ENCODE data around the gene TMC1. TPM values are rescaled to one million over a fixed set of nuclear protein-coding genes. Genes with fewer than 3 reads are reported as not detected.

Gene TMC1
- polyA plus RNA-seq, 1 donor: 1.3 TPM

DNA sequence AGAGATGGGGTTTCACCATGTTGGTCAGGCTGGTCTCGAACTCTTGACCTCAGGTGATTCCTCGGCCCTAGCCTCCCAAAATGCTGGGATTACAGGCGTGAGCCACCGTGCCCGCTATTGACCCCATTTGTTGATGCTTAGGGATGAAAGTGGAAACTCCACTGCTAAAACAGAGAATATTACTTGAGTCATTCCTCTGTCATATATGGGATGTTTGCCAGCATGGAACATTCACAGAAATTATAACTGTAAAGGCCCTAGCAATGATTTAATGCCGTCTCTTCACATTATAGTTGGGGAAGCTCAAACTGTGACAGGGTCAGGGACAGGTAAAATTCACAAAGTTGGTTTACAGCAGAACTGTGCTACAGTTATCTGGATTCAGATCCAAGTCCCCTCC lies 94.5 kb downstream of the TMC1 start:
- DNase-seq: no peak

DNA sequence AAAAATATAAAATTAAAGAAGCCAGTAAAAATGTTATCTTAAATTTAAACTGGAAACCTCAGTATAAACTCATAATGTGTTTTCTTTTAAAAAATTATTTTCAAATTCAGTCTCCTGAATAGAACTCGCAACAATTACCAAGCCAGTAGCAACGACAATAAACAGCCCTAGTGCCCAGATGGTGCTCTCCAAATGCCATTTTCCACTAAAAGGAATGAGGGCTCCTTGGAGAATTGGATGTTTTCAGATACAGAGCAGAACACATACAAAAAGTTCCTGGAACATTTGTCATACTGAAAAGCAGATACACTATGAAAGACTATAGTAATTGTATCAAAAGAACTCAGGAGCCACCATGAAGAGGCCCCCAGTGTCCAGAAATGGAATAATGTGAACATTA lies 97.4 kb downstream of the TMC1 start:
- DNase-seq: no peak

DNA sequence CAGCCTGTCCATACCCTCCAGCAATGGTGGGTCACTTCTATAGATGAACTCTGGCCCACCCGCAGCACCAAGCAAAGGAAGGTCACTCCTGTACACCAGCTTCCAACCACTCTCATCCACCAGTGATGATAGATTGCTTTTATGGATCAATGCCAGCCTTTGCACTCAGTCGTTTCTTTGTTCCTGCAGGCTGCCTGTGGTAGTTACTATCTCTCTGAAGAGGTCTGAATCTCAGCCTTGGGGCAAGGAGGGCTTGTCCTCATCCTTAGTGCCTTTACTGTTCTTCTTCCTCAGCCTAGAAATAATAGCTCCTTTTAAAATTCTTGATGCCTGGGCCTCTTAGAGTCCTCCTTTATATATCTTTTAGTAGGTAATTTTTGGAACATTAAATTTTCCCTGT lies 100.8 kb downstream of the TMC1 start:
- DNase-seq: no peak

DNA sequence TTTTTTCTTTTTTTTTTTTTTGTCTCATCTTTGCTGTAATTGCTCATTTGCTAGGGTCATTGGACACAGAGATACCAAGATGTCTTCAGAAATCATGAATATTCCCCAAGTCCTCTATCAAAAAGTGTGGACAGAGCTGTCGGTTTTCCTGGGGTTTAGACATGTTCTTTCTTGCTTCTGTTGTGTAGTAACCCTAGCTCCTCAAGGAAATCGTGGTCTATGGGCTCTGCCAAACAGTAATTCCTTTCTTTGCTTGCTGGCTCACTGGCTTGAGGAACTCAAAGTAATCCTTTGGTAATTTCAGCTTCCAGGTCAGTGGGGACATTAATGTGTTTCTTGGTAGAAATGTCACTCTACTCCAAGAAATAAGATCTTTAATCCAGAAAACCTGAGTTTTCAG lies 101.7 kb downstream of the TMC1 start:
- no peak for DNase-seq

DNA sequence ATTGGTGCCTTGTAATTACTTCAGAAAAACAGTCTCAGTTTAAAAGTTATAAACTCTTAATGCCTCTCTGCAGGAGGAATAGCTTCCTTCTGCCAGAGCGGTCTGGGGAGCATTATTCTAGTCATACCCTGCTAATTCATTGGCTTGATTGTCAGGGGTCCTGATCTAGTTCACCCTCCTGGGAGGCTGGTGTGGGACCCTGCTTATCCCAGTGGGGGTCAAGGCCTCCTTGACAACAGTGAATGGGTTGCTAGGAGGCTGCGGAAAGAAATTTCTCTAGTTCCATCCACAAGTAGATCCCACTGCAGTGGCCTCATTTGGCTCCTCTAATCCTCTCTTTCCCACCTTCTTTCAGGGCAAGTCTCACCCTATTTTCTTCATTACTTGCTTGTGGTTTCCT lies 105.7 kb downstream of the TMC1 start:
- DNase-seq: no peak

DNA sequence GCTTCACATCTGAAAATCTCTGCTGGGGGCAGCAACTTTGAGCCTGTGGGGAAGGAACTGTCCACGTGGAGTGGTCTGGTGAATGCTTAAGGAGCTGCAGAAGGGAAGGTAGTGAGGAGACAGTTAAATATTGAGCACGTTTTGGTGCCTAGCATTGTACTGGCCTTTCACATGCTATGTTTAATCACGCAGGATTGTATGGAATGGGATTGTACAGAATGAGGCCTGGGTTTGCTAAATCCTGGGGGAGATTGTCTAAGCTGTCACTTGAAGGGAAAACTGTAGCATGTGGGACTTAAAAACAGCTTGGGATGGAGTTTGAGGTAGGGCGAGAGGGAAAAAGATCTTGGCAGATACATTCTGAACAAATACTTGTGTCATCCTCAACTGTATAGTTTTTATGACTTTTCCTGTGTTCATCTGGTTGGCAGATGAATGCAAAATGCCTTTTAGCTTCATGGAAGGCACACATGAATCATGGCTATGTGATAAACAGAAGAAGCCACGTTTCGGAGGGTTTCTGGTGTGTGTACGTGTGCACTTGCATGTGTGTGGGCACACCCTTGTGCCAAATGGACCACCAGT lies 106.6 kb downstream of the TMC1 start:
- no peak for DNase-seq

DNA sequence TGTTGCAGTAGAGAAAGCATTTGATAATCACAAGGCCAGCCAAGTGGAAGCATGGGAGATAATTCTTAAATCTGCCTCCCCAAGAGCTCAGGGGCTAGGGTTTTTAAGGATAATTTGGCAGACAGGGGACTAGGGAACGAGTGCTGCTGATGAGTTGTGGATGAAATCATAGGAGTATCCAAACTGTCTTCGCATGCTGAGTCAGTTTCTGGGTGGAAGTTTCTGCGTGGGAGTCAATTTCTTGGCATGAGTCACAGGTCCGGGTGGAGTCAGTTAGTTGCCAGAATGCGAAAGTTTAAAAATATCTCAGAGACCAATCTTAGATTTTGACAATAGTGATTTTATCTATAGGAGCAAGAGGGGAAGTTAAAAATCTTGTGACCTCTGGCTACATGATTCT lies 112.6 kb downstream of the TMC1 start:
- DNase-seq: no peak

DNA sequence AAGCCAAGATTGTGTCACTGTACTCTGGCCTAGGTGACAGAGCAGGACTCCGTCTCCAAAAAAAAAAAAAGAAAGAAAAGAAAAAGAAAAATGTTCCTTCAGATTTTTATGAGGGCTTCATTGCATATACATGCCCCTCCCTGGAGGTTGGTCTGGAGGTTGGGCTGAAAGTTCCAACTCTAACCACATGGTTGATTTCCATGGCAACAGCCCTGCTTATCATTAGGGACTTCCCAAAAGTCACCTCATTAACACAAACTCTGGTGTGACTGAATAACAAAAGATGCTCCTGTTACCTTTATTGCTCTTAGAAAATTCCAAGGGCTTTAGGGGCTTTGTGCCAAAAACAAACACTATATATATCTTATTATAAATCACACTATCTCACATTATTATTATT lies 113.8 kb downstream of the TMC1 start:
- no peak for DNase-seq

DNA sequence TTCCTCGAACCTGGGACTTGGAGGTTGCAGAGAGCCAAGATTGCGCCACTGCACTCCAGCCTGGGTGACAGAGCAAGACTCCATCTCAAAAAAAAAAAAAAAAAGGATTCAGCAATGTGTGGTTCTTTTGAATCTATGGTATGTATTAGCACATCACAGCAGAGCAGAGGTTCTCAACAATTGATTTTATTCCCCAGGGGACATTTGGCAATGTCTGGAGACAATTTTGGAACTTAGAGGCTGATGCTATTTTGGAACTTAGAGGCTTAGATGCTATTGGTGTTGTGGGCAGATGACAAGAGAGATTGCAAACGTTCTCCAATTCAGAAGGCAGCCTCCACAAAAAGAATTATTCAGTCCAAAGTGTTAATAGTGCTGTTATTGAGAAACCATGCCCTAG lies 115.2 kb downstream of the TMC1 start:
- no peak for DNase-seq

DNA sequence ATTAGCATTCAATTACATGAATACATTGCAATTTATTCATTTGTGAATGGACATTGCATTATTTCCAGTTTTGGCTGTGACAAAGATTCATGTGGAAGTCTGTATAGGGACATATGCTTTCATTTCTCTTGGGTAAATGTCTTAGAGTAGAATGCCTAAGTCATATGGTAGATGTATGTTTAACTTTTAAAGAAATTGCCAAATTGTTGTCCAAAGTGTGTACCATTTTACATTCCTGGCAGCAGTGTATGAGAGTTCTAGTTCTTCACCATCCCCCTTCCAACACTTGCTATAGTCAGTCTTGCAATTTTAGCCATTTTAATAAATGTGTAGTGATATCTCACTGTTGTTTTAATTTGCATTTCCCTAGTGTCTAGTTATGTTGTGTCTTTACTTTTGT lies 122.2 kb downstream of the TMC1 start:
- no peak for DNase-seq

DNA sequence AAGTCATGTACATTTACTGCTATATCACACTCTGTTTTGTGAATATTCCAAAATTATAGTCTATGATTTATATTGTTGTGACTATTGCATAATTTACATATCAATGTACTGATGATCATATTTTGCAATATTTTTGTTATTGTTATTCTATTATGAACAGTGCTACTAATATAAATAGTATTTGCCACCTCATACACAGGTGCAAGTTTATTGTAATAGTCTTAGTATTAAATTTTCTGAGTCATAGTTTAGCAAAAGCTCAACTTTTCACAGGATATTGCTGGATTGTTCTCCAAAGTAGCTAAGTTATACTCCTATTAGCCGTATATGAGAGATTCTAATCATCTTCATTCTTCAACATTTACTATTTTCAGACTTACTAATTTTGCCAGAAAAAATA lies 124.7 kb downstream of the TMC1 start:
- DNase-seq: no peak

DNA sequence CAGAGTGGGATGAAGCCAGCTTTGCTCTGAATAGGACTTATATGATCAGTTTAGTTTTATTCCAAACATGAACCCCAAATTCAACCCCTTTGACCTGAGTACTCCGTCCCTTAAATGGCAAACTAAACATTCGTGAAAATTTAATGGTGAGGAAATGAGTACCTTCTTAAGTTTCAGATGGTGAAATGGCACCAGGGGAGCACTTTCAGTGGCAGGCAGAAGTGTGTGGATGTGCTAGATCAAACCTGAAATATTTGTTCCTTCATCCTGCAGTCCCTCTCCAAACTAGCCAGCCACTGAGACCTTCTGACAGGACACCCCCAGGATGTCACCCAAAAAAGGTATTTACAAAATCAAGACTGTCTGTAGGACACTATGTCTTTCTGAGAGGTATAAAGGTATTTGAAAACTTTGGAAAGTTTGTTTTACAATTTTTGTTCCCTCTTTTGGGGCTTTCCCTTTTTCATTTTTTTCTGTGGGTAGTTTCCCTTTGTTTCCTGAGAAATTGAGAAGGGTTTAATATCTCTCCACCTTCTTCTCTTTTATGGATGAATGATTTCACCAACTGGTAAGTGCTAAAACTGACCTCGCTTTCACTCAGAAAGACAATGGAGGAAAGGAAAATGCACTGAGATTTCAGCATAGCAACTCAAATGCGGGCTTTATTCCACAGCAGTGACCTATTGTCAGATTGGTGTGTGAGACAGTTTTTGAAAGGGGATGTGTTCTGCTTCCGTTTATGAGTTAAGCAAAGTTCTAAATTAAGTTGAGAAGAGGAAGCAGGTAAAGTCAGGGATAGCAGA lies 127.1 kb downstream of the TMC1 start:
- DNase-seq: no peak

DNA sequence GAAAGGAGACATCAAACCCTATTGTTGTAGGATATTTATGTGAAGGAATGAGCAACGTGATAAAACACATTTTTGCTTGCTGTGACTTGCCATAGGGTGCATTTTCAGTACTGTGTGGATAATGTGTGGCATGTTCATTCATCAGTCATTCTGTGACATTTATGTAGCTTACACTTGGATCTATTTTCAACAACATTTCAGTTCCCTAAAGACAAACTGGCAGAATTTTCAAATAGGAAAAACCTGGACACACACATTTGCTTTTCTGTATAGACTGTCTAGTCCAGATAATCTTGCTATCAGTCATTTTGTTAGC lies 127.7 kb downstream of the TMC1 start:
- no peak for DNase-seq

DNA sequence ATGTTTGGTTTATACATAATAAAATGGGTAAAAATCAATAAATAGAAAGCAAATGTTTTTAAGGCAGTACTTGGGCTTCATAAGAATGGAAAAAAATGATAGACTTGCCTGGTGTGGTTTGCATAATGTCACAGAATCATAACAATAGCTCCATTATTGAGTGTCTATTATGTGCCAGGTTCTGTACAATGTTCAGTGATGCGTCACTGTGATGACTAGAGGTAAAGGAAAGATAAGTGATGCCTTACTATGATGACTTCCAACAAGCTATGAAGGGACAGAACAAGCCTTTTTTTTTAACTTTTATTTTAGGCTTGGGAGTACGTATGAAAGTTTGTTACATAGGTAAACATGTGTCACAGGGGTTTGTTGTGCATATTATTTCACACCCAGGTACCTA lies 128.8 kb downstream of the TMC1 start:
- no peak for DNase-seq

DNA sequence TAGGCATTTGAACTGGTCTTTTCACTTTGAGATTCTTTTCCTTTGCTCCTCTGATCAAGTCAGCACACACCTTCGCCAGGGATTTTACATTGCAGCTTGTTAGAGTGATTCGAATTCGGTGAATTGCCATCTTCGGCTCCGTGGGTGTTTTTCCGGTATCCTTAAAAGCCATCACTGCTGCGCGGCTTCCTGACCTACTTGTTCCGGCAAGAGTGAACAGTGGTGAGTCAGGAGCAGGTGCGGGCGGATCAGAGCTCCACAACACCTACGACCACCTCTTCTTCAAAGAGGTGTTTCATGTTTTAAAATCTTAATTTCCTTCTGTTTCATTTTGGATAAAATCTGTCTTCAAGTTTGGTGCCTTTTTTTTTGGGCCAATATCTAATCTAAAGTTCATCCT lies 134.6 kb downstream of the TMC1 start:
- no peak for DNase-seq

DNA sequence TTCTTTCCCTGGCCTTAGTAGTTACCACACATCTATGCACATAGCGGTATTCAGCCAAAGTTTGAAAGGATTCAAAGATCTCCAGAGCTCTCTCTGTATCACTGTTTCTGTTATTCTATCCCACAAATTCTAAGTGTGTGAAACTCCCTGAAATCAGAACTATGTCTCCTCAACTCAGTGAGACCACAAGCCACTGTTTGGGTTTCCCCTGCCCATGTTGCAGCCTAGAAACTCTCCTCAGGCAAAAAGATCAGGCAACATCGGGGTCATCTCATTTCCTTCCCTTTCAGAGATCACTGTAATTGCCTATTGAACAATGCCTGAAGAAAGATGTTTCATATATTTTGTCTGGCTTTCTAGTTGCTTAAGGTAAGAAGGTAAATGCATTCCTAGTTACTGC lies 135.6 kb downstream of the TMC1 start:
- DNase-seq: no peak

DNA sequence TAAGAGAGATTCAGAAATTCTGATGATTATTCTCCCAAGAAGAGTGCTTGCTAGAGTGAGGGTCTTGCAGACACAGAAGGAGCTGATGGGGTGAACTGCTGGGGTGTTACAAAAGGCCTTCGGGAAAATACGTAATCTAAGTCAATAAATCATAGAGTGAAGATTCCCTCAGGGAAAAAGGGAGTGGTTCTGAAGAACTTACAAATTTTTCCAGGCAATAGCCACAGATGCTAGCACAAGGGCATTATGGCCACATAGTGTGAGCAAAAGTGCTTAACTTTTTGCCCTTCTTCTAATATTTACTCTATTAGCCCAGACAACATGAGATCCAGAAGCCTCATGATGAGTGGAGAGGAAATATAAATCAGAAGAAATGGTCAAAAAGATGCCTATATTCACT lies 137.3 kb downstream of the TMC1 start:
- no peak for DNase-seq

DNA sequence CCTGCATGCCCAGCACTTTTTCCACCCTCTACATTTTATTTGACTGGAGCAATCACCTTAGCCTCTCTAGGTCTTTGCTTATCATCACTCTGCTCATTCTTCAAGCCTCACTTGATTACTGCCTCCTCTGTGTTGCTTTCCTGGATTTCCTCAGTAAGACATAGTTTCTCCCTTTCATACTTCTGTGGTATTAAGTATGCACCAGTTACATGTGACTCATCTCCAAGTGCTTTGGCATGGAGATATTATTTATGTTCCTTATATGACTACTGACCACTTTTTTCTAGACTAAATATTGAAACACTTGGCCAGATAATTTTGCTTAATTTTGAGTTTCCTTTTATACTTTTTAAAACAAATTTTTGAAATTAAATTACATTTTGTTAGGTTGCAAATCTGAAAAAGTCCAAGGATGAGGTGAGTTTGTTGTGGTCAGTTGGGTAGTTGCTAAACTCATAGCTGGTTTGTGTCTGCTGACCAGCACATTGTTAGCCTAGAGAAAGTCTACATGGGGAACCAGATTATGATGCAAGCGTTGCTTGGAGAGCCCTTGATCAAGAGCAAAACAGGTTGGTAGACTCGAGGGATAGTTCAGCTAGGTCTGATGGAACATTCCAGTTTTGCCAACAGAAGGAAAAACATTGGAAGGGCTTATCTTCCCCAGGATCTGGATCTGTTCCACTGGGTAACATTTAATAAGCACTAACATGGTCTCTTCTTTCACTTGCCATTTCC lies 140.2 kb downstream of the TMC1 start:
- no peak for DNase-seq

DNA sequence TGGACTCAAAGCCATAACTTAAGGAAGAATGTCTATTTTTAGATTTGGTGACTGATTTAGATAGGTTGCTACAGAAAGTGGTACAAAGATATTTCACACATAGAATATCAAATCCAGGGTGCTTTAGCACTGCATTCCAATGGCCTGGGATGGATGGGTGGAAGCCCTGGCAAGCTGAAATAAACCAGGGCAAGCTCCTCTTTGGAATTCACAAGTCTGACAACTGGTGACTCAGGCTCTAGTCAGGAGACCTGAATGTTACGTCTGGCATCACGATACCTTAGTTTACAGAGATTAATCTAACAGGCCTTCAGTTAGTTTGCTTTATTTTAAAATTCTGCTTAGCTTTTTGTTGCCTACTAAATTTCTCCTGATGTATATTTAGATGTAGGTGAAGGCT lies 144.0 kb downstream of the TMC1 start:
- no peak for DNase-seq

DNA sequence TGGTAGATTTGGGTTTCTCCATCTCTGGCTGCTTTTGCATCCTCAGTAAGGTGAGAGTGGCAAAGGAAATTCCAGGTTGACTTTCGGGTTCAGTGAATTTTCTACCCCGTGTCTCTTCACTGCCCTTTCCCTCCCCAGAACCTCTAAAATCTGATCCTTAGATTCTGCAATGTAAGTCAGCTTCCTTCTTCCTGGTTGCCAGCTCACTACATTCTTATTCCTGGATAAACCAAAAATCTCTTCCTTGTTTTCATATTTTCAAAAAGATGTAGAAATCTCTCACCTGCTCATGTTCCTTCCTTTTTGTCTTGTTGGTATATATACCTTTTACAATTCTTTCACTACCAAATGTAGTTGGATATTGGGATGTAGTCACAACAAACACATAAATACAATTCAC lies 145.8 kb downstream of the TMC1 start:
- DNase-seq: no peak

DNA sequence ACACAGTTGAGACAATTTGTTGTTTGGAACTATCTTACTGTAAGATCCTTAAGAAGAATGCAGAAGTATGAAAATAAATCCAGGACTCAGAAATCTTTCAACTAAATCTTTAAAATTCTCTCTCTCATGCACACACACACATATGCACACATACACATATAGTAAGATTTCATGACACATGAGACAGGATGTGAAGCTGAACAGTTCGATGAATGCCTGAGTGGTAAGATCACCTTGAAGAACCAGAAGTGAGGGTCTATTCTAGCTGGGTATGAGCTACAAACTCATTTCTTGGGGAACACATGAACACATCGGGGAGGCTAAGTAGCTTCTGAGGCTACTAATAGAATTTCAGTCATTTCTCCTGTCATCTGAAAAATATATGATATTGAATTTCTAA lies 153.6 kb downstream of the TMC1 start:
- no peak for DNase-seq

DNA sequence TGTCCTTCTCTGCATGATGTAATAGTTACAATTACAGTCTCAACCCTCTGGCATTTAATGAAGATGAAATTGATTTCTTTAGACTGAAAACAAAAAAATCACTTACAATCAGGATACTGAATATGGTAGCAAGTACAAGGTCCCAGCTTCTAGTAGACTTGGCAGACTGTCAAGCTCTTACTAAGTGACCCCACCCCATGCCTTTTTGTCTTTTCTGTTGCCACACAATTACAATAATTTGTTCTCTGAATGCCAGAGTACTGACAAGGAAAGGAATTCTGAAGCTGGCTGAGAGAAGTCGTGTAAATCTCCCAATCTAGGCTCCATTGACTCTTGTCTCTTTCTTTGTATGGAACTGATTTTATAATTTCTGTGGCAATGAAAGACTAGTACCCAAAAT lies 154.2 kb downstream of the TMC1 start:
- DNase-seq: no peak

DNA sequence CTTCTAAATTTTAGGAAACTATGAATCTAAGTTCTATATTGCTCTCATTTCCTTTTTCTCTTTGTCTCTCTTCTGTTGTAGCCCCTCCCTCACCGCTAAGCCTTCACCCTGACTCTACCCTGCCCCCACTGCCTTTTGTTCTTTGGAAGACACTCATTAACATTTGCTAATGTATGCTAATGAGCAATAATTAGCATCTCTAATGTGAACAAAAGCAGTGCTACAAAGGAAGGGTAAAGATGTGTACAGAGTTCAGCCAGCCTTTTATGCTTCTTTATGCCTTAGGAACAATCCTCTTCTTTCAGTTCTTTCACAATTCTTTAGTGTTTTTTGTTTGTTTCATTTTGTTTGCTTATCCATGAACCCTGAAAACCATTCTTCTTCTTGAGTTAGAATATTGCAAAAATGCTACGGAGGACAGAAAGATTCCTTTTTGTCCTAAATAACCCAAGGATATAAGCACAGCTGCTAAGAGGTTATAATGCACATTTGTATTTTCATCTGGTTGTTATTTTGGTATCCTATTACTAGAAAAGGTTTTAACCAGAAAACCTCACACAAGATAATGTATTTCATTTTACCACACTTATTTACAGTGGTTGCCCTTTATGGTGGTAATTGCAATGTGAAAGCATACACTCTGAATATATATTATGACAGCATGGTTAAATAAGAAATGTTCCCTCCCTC lies 159.3 kb downstream of the TMC1 start:
- DNase-seq: no peak
